Right cardiac atrium (tissue), 5 donors: Measurements from ENCODE around the gene RAB6C. TPM values are rescaled to one million over a fixed set of nuclear protein-coding genes. Genes with fewer than 3 reads are reported as not detected.
"Not testable (repeated sequence)": the region's sequence is repeated elsewhere in the genome, so short reads cannot be mapped to it uniquely, and the experiment has no call there.

Source experiments
- ATAC-seq, 2 donors: fragments of 200-7000 bp; cut with Tn5 transposase; one replicate each; pipeline versions ENCODE4 v1.8.0 to v1.9.1; 2020; ENCODE audit warnings: moderate library complexity in 2 of 2, mild to moderate bottlenecking in 1 of 2
- DNase-seq, 3 donors: peaks; one replicate each; pipeline ENCODE4 v3.0.0-alpha.2; 2020
- H3K27ac ChIP-seq: one replicate; pipeline ENCODE4 v1.5.1; 2013; ENCODE audit warnings: mild to moderate bottlenecking, low read length, control low read depth, moderate library complexity
- H3K27me3 ChIP-seq: one replicate; pipeline ENCODE4 v1.6.1; 2013; ENCODE audit not compliant: control insufficient read depth, insufficient read depth
- H3K4me1 ChIP-seq: one replicate; pipeline ENCODE4 v1.6.1; 2013; ENCODE audit warnings: low read length; ENCODE audit not compliant: control insufficient read depth, insufficient read depth
- H3K4me3 ChIP-seq: one replicate; pipeline ENCODE4 v1.5.1; 2013; ENCODE audit warnings: low read length, control low read depth
- H3K9me3 ChIP-seq: one replicate; pipeline ENCODE4 v1.6.1; 2013; ENCODE audit warnings: low read length; ENCODE audit not compliant: control insufficient read depth
- WGBS: extraction: QIAGEN DNeasy Blood & Tissue Kit; methylation state at CpG from one replicate; pipeline ENCODE4 v1.1.7; 2013; 5-methylcytosine and 5-hydroxymethylcytosine counted together
- intact Hi-C, 4 donors: fragments of 100-400 bp; cut with DNase I; formaldehyde crosslinking; loops; one replicate each; pipeline versions ENCODE4 v1.11.0 to v1.14.0; 2022 to 2023
- polyA plus RNA-seq: library from polyadenylated mRNA; stranded (reverse); fragments of 200-250 nt; gene quantifications from one replicate; pipeline ENCODE4 v1.2.3, GENCODE V29; 2013
- total RNA-seq, 4 donors: library from RNA; stranded (reverse); fragmentation: NEBNext Ultra II Directional; extraction: Animal tissue kit (Norgen Biotek cat#: 25700); gene quantifications; one replicate each; pipeline ENCODE4 v1.2.1, GENCODE V29; 2021
- donor health status: healthy with polysubstance abuse.
- donor health status: DM: no; HTN: yes; CAD: no.
- donor health status: DM: no; HTN: no; CAD: no.
- donor health status: DM: no; HTN: yes; CAD: no; lungs with severe emphysema.
- donor health status: DM: yes; HTN: yes; CAD: no.

Gene RAB6C
- total and polyA plus RNA-seq, 5 donors, result 0.07 to 0.14 TPM; not detected in 3

DNA sequence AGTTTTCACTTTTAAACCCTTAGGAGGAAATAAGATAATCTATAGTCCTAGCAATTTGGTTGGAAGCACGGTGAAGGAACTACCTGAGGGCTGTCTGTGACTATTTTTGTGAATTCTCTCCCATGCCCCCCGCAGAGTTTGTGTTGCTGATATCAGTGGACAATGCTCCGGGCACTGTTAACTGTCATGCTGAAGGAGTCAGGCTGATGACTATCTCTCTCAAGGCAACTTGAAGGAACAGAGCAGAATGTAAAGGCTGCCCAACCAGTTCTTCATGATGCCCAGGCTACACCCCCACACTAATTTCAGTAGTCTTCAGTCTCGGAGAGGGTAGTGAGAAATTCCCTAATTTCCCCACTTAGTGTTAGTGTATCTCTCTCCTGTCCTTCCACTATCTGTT, 21.6 kb upstream of the RAB6C start:
- ATAC-seq (no peak), DNase-seq (no peak)
- Histone ChIP-seq H3K27me3 (no peaks in the 10 kb centered on the region), H3K4me1 (no peaks in the 10 kb centered on the region), H3K27ac (no peak overlapping the region), H3K4me3 (no peak overlapping the region), H3K9me3 (no peaks in the 10 kb centered on the region)
- WGBS, result 41% methylated on average over 4 of the region's 4 CpGs
- intact Hi-C loops, result no loop called here

- ATAC-seq, intact Hi-C loops, H3K9me3 ChIP-seq, H3K27me3 ChIP-seq, H3K27ac ChIP-seq, DNase-seq, H3K4me3 ChIP-seq, H3K4me1 ChIP-seq: not testable (repeated sequence)
- 68% methylated on average over 4 of the region's 4 CpGs for WGBS
These were observed 20.7 kb upstream of the RAB6C start for GRCh38 chr2:129958736-129959135.

DNA sequence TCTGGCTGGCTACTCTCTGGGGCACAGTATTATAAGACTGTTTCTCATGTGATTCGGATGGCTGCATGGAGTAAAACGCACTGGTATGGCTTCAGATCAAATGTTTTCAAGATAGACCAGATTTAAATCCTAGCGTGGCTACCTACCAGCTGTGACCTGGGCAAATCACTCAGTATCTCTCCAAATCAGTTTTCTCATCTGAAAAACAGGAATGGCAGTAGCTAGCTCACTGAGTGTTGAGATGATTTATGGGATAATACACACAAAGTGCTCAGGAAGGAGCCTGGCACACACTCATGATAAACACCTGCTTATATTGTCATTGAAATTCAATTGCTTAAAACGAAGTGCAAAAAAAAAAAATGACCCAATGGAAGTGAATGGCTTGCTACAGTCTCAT, 10.9 kb upstream of the RAB6C start:
- H3K27ac ChIP-seq, intact Hi-C loops, H3K27me3 ChIP-seq, DNase-seq, H3K4me1 ChIP-seq, H3K4me3 ChIP-seq, ATAC-seq, H3K9me3 ChIP-seq: not testable (repeated sequence)
- WGBS, result 52% methylated on average over 4 of the region's 4 CpGs

DNA sequence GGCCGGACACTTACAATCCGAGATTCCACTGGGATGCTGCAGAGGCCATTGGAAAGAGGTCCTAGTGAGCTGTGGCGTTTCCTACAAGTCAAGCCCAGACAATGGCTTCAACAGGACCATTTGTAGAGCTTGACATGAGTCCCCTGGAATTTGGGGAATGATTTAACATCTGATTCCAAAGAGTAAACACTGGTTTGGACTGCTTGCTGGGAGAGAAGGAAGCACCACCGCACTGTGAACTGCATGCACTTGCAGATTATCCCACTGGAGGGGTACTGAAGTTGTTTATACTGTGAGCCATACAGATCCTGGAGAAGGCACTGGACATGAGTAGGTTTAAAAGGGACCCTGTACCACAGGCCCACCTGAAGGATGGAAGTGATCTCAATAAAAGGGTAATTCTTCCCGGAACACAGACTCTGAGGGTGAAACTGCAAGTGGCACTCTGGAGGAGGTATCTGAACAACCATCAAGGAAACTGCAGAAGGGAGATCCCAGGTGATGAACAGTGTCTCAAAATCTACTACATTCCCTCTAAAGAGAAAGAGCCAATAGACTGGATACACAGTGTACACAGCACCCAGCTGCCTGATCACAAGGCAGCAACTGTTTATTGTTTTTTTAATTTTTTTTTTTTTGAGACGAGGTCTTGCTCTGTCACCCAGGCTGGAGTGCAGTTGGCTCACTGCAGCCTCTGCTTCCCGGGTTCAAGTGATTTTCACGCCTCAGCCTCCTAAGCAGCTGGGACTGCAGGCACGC, 4.3 kb upstream of the RAB6C start:
- no peak overlapping the region for H3K4me3 ChIP-seq
- 76% methylated on average over 9 of the region's 9 CpGs for WGBS
- intact Hi-C loops, result no loop called here
- H3K27ac ChIP-seq, result no peak overlapping the region
- no peaks in the 10 kb centered on the region for H3K27me3 ChIP-seq
- ATAC-seq, result no peak
- H3K4me1 ChIP-seq, result no peaks in the 10 kb centered on the region
- H3K9me3 ChIP-seq, result no peaks in the 10 kb centered on the region
- no peak for DNase-seq

DNA sequence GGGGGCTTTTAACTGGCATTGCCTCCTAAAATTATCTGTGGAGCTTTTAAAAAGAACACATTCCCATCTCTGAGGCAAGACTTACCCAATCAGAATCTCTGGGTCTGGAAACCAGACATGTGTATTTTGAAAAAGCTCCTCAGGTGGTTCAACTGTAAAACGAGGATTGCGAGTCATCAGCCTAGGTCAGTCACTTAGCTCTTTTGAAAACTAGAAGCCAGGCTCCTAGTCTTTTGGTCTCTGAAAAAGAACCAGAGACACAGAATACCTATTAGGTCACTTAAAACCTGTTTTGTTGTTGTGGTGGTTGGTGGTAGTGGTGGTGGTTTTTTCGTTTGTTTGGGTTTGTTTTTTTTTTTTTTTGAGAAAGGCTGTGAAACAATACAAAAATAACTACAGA, 2.5 kb upstream of the RAB6C start:
- H3K4me1 ChIP-seq, intact Hi-C loops, H3K27me3 ChIP-seq: not testable (repeated sequence)

DNA sequence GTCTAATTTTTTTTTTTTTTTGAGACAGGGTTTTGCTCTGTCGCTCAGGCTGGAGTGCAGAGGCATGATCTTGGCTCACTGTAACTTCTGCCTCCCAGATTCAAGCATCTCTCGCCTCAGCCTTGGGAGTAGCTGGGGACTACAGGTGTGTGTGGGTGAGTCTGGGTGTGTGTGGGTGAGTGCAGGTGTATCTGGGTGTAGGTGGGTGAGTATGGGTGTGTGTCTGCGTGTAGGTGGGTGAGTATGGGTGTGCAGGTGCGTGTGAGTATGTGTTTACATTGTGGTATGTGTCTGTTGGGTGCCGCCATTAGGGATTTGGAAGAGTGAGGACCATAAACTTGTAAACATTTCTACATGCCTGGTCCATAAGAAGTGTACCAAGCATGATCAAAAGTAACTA, 1.5 kb upstream of the RAB6C start:
- DNase-seq (no peak), ATAC-seq (no peak)
- intact Hi-C loops, result no loop called here
- no peaks in the 10 kb centered on the region for H3K9me3 ChIP-seq
- no peaks in the 10 kb centered on the region for H3K27me3 ChIP-seq
- WGBS, result 93% methylated on average over 5 of the region's 5 CpGs
- H3K4me3 ChIP-seq, result no peak overlapping the region
- H3K27ac ChIP-seq, result no peak overlapping the region
- no peaks in the 10 kb centered on the region for H3K4me1 ChIP-seq

More for the DNA sequence above, 2.5 kb upstream of the RAB6C start:
- DNase-seq, H3K27ac ChIP-seq, H3K4me3 ChIP-seq, ATAC-seq, H3K9me3 ChIP-seq: not testable (repeated sequence)
- WGBS, result 73% methylated on average over 3 of the region's 3 CpGs

GRCh38 chr2:129980246-129980645, 780 bp downstream of the RAB6C start:
- intact Hi-C loops, H3K9me3 ChIP-seq, H3K27ac ChIP-seq, DNase-seq, H3K4me1 ChIP-seq, H3K4me3 ChIP-seq, ATAC-seq, H3K27me3 ChIP-seq: not testable (repeated sequence)
- 6% methylated on average over 4 of the region's 13 CpGs for WGBS

DNA sequence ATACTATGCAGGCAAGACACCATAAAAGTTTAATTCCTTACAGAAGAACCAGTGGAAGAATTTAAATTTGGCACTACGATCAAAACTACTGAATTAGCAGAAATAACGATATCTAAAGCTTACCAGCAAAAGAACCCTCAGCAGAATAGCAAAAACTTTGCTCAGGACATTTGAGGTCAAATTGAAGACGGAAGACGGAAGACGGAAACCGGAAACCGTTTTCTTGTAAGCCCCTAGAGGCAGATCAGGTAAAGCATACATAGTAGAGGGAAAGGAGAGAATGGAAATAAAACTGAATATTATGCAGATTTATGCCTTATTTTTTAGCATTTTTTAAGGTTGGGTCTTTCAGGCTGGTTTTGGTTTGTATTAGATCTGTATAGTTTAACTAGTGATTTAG, 2.2 kb downstream of the RAB6C start:
- H3K4me3 ChIP-seq, H3K27ac ChIP-seq, intact Hi-C loops, DNase-seq, ATAC-seq, H3K27me3 ChIP-seq, H3K4me1 ChIP-seq, H3K9me3 ChIP-seq: not testable (repeated sequence)
- 60% methylated on average over 7 of the region's 7 CpGs for WGBS

DNA sequence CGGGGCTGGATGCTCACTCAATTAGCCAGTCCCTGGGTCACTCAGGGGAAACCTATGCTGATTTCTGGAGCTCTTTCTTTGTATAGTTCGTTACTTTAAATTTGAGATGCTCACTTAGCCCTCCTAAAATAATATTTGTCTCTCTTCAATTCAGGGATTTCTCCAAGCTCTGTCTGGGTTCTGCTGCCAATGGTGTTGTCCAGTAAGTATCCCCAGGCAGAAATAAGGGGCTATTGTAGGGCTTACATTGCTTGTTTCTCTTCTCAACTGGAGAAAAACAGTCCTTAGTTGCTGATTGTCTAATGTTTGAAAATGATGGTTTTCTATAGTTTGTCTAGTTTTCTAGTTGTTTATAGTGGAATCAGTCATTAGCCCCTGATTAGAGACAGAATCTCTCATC, 5.0 kb downstream of the RAB6C start:
- H3K9me3 ChIP-seq, result no peaks in the 10 kb centered on the region
- no peaks in the 10 kb centered on the region for H3K4me1 ChIP-seq
- H3K27me3 ChIP-seq, result no peaks in the 10 kb centered on the region
- 80% methylated on average over 2 of the region's 2 CpGs for WGBS
- ATAC-seq (no peak), DNase-seq (no peak)
- H3K27ac ChIP-seq, result no peak overlapping the region
- intact Hi-C loops, result no loop called here
- no peak overlapping the region for H3K4me3 ChIP-seq

DNA sequence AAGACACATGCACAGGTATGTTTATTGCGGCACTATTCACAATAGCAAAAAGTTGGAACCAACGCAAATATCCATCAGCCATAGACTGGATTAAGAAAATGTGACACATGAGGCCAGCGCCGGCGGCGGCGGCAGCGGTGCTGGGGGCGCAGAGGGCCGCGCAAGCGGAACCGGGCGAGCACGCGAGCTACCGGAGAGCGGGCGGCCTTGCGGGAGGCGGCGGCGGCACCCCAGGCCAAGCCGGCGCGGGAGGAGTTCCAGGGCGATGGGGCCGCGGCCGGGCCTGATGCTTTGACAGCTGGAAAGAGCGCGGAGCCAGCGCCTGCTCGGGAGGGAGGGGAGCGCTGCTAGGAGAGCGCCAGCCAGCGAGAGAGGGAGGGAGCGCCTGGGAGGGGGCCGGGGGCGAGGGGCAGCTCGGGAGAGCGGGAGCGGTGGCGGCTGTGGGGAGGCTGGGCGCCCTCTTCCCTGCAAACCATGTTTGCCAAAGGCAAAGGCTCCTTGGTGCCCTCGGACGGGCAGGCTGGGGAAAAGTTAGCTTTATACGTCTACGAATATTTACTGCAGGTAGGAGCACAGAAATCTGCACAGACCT, 13.0 kb downstream of the RAB6C start:
- H3K27me3 ChIP-seq, H3K4me1 ChIP-seq, DNase-seq, H3K27ac ChIP-seq, H3K9me3 ChIP-seq, H3K4me3 ChIP-seq, ATAC-seq, intact Hi-C loops: not testable (repeated sequence)
- 5% methylated on average over 29 of the region's 49 CpGs for WGBS

DNA sequence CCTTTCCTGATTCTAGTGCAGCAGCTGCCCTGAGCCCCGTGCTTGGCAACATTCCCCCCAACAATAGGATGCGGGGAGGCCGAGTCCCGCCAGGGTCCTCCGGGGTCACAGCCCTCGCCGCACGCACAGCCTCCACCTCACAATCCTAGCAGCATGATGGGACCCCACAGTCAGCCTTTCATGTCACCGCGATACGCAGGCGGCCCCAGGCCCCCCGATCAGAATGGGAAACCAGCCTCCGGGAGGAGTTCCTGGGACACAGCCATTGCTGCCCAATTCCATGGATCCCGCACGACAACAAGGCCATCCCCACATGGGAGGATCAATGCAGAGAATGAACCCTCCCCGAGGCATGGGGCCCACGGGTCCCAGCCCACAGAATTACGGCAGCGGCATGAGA, 13.7 kb downstream of the RAB6C start:
- H3K4me3 ChIP-seq, ATAC-seq, DNase-seq, intact Hi-C loops, H3K27ac ChIP-seq, H3K4me1 ChIP-seq, H3K27me3 ChIP-seq, H3K9me3 ChIP-seq: not testable (repeated sequence)
- 36% methylated on average over 20 of the region's 20 CpGs for WGBS
